ENCODE results near the gene EHMT2. TPM values are rescaled to one million over a fixed set of nuclear protein-coding genes. Genes with fewer than 3 reads are reported as not detected.

Gene EHMT2
- total and polyA plus RNA-seq, 7 donors, result 6.8 to 20.8 (median 8.4) TPM

DNA sequence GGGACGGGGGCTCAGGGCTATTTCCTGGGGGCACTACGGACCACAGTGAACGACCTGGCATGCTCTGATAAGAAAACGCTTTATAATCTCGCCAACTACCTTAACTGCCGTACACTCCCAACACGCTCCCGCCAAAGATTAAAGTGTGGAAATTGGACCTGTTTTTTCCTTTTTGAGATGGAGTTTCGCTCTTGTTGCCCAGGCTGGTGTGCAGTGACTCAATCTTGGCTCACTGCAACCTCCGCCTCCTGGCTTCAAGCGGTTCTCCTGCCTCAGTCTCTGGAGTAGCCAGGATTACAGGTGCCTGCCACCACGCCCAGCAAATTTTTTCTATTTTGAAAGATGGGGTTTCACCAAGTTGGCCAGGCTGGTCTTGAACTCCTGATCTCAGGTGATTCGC is 18.4 kb downstream of the EHMT2 start:
- no peaks in the 10 kb centered on the region for H3K27me3 ChIP-seq (ENCODE audit: insufficient read depth in 3 of 3, low read length in 2 of 3)

DNA sequence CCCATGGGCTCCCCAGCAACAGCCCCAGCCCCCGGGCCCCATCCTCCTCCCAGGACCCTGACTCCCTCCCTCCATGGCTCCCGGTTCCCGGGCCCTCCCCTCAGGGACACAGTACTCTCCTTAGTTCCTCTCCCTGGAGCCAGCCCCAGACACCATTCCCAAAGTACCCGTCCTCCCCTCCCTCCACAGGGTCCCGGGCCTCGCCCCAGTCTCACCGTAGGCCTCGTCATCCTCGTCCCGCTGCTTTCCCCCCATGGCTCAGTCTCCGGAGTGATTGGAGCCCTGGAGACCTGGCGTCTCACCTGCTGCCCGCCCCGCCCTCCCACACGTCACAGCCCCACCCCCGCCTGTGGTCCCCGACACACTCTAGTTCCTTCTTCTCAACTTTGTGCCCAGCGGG is 18.8 kb downstream of the EHMT2 start, which contains the start of gene SLC44A4:
SLC44A4 (minus strand) TSS at position 272 of the 400 bp plus-strand sequence; CDS start at position 255, 17 bp downstream.
- intact Hi-C loops (cut with DNase I), result no loop called here
- ATAC-seq (peak in 1 of 4 donors; percentile 16), DNase-seq (no peak)
- Histone ChIP-seq H3K36me3 (ENCODE audit: insufficient read depth in 1 of 2, low read depth in 1 of 2) (peaks cover 2 to 42% of the 10 kb centered on the region in 2 donors), H3K4me1 (no peaks in the 10 kb centered on the region), H3K27ac (no peak within 1 kb of the TSS), H3K27me3 (ENCODE audit: insufficient read depth in 3 of 3, low read length in 2 of 3) (no peaks in the 10 kb centered on the region), H3K9me3 (no peaks in the 10 kb centered on the region), H3K4me3 (no peak within 1 kb of the TSS)
- WGBS, 3 donors, result 53 to 59% (median 55%) methylated on average over 18 of the region's 18 CpGs
- TF ChIP-seq, protein P1, sequence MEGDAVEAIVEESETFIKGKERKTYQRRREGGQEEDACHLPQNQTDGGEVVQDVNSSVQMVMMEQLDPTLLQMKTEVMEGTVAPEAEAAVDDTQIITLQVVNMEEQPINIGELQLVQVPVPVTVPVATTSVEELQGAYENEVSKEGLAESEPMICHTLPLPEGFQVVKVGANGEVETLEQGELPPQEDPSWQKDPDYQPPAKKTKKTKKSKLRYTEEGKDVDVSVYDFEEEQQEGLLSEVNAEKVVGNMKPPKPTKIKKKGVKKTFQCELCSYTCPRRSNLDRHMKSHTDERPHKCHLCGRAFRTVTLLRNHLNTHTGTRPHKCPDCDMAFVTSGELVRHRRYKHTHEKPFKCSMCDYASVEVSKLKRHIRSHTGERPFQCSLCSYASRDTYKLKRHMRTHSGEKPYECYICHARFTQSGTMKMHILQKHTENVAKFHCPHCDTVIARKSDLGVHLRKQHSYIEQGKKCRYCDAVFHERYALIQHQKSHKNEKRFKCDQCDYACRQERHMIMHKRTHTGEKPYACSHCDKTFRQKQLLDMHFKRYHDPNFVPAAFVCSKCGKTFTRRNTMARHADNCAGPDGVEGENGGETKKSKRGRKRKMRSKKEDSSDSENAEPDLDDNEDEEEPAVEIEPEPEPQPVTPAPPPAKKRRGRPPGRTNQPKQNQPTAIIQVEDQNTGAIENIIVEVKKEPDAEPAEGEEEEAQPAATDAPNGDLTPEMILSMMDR (IDR thresholded peaks at IDR 0.05), result no peak

More for the DNA sequence above, 18.4 kb downstream of the EHMT2 start:
- intact Hi-C loops (cut with DNase I), result no loop called here
- Histone ChIP-seq H3K4me3 (no peak overlapping the region), H3K4me1 (no peaks in the 10 kb centered on the region), H3K27ac (no peak overlapping the region), H3K36me3 (ENCODE audit: insufficient read depth in 1 of 2, low read depth in 1 of 2) (peaks cover 2 to 46% of the 10 kb centered on the region in 2 donors), H3K9me3 (no peaks in the 10 kb centered on the region)
- DNase-seq (no peak), ATAC-seq (no peak)
- WGBS, 3 donors, result 80 to 82% (median 80%) methylated on average over 13 of the region's 13 CpGs
- TF ChIP-seq, protein P1 (IDR thresholded peaks at IDR 0.05), result no peak

DNA sequence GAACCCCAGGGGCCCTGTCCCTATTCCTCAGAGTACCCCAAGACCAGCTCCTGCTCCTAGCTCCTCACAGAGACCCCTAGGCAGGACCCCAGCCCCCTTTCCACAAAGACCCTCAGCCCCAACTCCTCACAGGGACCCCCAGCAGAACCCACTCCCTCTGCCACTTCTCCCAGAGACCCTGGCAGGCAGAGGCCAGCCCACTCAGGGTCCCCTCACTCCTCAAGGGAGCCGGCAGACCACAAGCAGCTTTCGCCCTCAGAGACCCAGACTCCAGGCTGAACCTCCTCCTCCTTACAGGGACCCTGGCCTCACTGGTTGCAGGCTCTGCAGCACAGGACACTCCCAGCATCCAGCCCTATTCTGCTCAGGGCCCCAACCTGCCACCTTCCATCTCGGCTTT is 19.3 kb downstream of the EHMT2 start:
- Histone ChIP-seq H3K9me3 (no peaks in the 10 kb centered on the region), H3K36me3 (ENCODE audit: insufficient read depth in 1 of 2, low read depth in 1 of 2) (peaks cover 2 to 37% of the 10 kb centered on the region in 2 donors), H3K27me3 (ENCODE audit: insufficient read depth in 3 of 3, low read length in 2 of 3) (no peaks in the 10 kb centered on the region), H3K27ac (no peak overlapping the region), H3K4me1 (no peaks in the 10 kb centered on the region), H3K4me3 (no peak overlapping the region)
- ATAC-seq (peak in 1 of 4 donors; percentile 33), DNase-seq (no peak)
- TF ChIP-seq, protein P1 (IDR thresholded peaks at IDR 0.05), result no peak
- 71 to 80% (median 78%) methylated on average over 3 of the region's 3 CpGs for WGBS, 3 donors
- intact Hi-C loops (cut with DNase I), result no loop called here

DNA sequence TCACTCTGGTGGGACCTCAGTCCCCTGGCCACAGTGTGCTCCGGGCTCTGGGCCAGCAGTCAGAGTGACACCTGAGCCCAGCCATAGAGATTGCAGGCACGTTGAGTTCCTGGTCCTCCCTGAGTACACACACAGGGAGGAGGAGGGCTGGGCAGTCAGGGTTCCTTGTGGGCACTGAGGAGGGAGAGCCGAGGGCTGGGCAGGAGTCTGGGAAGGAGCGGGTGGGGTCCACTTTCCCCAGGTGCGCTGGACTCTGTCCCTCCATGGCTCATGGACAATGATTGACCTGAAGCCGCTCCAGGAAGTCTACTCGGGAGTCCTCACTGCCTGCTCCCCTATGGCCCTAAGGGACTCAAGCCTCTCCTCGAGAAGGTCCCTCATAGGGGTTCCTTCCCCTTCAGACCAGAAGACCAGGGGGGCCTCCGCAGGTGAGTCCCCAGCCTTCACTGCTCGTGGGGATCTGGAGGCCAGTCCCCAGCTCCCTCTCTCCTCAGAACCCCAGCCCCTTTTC is 19.8 kb downstream of the EHMT2 start:
- TF ChIP-seq, protein P1 (IDR thresholded peaks at IDR 0.05), result no peak
- no peak for DNase-seq
- Histone ChIP-seq H3K4me3 (no peak overlapping the region), H3K27ac (no peak overlapping the region), H3K9me3 (no peaks in the 10 kb centered on the region), H3K4me1 (no peaks in the 10 kb centered on the region), H3K36me3 (ENCODE audit: insufficient read depth in 1 of 2, low read depth in 1 of 2) (peaks cover 2 to 32% of the 10 kb centered on the region in 2 donors), H3K27me3 (ENCODE audit: insufficient read depth in 3 of 3, low read length in 2 of 3) (no peaks in the 10 kb centered on the region)
- 60 to 67% (median 61%) methylated on average over 9 to 10 of the region's 10 CpGs for WGBS, 3 donors
- intact Hi-C loops (cut with DNase I), result no loop called here
- ATAC-seq, result peak in 2 of 4 donors; percentile 21 to 22
